ENCODE data around the gene PHF1.

Gene PHF1

GRCh38 chr6:33417128-33417902 is 6.5 kb downstream of the PHF1 start:
- DNase-seq (ENCODE audit: low read depth in 2 of 2) = no peak

- peak; percentile 93 to 97 for DNase-seq (ENCODE audit: low read depth in 2 of 2)
These were observed 7.3 kb downstream of the PHF1 start, which contains the start of gene CUTA for GRCh38 chr6:33417903-33418689. Gene CUTA, minus strand, starts transcription at chr6:33418107. Its CDS starts 107 bp downstream, at chr6:33418000.

DNA sequence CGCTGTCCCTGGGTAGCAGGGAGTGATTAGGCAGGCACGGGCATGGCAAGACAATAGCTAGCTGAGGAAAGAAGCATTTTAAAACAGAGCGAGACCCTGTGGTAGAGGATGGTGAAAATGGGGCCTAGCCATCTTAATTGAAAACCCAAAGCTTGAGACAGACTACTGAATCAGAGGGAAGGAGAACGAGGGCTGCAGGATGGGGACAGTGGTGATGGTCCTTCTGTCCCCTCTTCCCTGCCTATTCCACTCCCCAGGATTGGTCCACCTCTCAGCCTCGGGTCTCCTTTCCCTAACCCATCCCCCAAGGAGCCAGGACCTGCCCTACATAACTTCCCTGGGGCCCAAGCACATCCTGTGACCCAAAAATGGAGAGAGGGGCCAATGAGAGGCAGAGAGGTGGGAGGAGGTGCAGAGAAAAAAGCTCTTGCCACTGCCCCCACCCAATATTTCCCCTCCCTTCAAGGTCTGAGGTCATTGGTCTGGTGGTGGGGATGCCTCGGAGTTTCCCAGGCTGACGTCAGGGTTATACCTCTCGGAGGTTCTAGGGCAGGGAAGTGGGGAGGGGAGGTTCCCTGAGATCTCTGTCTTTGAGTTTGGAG is 8.0 kb downstream of the PHF1 start:
- no peak for DNase-seq (ENCODE audit: low read depth in 2 of 2)

GRCh38 chr6:33419580-33420490 is 9.0 kb downstream of the PHF1 start, which contains the start of gene SYNGAP1:
Gene SYNGAP1, plus strand, starts transcription at chr6:33420065. Its CDS starts 200 bp downstream, at chr6:33420265.
- peak in 1 of 2 donors; percentile 51 for DNase-seq (ENCODE audit: low read depth in 2 of 2)

- no peak for DNase-seq (ENCODE audit: low read depth in 2 of 2)
These were observed 9.9 kb downstream of the PHF1 start for GRCh38 chr6:33420491-33421343.

DNA sequence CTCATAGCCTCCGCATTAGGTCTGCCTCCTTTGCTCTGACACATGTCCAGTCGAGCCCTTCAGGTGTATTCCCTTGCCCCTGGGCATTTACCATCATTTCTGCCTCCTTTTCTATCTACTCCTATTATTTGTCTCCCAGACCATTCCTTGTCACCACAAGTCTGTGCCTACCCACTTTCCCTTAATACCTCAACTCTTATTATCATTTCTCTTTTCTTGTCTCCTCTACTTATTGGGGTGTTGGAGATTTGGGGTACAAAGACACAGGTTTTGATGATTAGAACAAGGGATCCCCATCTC is 10.5 kb downstream of the PHF1 start:
- no peak for DNase-seq (ENCODE audit: low read depth in 2 of 2)

GRCh38 chr6:33423777-33424176 is 13.0 kb downstream of the PHF1 start:
- DNase-seq (ENCODE audit: low read depth in 2 of 2) = no peak

DNA sequence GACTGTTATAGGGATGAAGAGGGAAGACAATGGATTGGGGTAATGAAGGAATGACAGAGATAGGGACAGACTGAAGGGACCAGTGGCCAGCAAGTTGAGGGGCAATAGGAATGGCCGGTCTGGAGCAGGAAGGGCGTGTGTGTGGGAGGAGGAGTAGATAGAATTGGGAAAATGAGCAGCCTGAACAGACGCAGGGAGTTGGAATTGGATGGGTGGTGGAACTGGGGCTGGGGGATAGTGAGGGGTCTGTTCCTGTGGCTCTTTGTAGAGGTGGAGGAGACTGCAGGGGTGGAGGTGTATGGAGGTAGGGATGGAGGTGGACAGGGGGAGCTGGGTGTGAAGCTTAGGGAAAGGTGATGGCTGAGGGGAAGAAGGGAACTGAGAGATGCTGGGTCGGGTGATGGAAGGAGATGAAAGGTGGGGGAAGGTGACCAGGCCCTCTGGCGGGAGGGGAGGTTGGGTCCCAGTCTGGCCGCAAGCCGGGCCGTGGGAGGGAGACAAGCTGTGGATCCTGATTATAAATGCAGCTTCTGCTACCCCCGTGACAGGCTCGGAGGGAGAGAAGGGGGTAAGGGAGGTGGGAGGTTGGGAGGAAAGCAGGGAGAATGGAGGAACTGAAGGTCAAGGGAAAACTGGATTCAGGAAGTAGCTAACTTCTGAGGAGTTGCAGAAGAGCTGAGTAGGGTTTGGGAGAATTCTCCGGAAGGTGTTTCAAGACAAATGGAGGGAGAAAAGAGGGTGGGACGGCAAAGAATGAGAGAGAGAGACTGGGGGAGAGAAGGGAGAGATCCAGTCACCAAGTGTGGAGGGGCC is 14.2 kb downstream of the PHF1 start:
- DNase-seq (ENCODE audit: low read depth in 2 of 2) = no peak

- peak; percentile 72 to 75 for DNase-seq (ENCODE audit: low read depth in 2 of 2)
These were observed 15.1 kb downstream of the PHF1 start for GRCh38 chr6:33425668-33426577.

GRCh38 chr6:33426590-33427511 is 16.0 kb downstream of the PHF1 start:
- DNase-seq (ENCODE audit: low read depth in 2 of 2) = no peak

- peak; percentile 63 to 66 for DNase-seq (ENCODE audit: low read depth in 2 of 2)
These were observed 16.9 kb downstream of the PHF1 start for GRCh38 chr6:33427585-33428223.

DNA sequence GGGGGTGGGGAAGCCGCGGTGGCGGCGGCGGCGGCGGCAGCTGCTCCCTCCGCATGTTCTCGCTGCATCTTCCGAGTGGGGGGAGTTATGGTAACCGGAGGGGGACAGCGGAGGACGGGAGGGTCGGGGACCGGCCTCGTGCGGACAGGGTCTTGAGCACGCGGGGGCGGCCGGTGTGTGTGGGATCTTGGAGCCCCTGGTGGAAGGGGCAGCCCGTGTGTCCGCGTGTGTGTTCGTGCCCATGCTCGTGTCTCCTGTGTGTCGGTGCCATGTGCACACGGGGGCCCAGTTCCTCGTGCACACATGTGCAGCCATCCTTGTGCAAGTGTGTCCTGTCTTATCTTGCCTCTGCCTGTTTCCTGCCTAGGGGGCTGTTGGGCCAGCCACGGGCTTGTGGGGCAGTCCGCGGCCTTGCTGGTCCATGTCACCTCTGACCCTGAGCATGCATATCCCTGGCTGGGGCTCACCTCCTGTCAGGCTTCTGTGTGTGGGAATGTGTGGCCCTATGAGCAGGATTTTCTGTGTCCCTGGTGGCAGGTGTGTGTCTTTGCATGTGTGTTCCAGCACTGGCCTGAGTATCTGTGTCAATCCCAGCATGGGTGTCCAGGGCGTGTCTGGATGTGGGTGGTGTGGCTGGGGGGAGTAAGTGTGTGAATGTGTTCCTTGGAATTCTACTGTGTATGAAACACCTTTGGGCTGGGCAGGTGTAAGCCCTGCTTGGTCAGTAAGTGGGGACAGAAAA is 17.6 kb downstream of the PHF1 start:
- no peak for DNase-seq (ENCODE audit: low read depth in 2 of 2)

- DNase-seq (ENCODE audit: low read depth in 2 of 2) = no peak
These were observed 18.3 kb downstream of the PHF1 start for GRCh38 chr6:33428966-33429749.

DNA sequence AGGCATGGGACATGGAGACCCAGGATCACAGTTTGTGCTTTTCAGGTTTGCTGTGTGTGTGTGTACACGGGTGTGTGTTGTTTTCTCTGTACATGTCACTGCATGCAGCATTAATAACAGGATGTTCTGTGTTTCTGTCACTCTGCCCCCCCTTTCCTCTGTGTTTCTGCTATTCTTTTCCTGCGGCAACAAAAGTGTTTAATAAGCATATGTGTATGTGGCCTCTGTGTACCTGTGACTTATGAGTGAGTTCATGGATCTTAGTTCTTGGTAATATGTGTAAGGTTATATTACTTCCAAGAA is 18.9 kb downstream of the PHF1 start:
- no peak for DNase-seq (ENCODE audit: low read depth in 2 of 2)

- DNase-seq (ENCODE audit: low read depth in 2 of 2) = no peak
These were observed 19.5 kb downstream of the PHF1 start for GRCh38 chr6:33430334-33430733.
